ENCODE measurements around the gene SLC2A13. TPM values are rescaled to one million over a fixed set of nuclear protein-coding genes. Genes with fewer than 3 reads are reported as not detected.
"Not testable (repeated sequence)": the region's sequence is repeated elsewhere in the genome, so short reads cannot be mapped to it uniquely, and the experiment has no call there.

SLC2A13 gene
- polyA plus RNA-seq, 3 donors: 1.7 to 3.5 (median 2.6) TPM

DNA sequence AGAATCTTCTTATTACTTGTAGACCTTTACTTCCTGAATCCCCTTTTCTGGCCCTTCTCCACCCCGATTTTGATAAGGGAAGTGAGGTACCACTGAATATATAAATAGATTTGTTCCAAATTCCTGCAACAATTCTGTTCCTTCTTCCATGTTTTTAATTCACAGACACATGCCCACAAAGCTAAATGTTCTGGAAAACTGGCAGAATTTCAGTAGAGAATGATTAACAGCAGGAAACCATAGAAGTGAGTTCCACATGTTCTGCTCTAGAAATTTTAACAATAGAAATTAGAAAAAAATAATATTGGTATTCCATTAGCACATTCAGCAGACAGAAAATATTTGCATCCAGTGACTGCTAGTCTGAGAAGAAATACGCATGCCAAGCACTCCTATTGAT is 139.6 kb downstream of the SLC2A13 start:
- 67 to 77% (median 69%) methylated on average over 2 of the region's 2 CpGs for WGBS, 3 donors
- H3K27ac ChIP-seq (ENCODE audit: low read depth, low read length): no peak overlapping the region

DNA sequence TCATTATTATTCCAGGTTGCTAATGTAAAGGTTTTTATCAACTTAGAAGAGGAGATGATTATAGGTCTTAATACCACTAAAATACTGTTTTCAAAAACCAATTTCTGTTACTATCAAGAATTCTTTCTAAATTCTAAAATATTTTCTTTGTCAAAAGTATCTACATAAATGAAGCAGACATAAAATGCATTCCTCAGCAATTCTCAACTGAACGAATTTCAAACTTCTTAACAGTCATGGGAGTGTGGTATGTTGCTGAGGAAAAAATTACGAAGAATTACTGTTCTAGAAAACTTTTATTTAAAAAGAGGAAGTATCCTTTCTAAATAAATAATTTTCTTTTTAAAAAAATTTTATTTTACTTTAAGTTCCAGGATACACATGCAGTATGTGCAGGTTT is 146.4 kb downstream of the SLC2A13 start:
- H3K27ac ChIP-seq (ENCODE audit: low read depth, low read length): no peak overlapping the region
- 86 to 96% (median 91%) methylated on average over 2 of the region's 2 CpGs for WGBS, 3 donors

DNA sequence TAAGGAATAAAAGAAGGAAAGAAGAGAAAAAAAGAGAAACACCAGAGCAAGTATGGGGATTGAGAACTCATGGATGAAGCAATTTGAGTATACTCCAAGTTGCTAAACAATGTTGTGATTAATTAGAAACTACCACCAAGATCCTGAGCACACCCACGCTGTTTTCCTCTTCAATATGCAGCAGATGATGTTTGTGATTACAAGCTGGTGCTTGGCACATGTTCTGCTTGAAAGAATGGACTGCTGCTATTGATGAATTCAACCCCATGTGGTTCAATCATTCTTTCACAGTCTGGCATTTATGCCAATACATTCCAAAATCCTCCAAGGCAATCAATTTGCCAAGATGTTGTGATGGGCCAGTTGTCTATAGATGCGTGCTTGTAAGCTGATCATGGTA is 146.8 kb downstream of the SLC2A13 start:
- no peak overlapping the region for H3K27ac ChIP-seq (ENCODE audit: low read depth, low read length)
- WGBS, 3 donors: 82 to 93% (median 83%) methylated on average over 2 of the region's 2 CpGs

DNA sequence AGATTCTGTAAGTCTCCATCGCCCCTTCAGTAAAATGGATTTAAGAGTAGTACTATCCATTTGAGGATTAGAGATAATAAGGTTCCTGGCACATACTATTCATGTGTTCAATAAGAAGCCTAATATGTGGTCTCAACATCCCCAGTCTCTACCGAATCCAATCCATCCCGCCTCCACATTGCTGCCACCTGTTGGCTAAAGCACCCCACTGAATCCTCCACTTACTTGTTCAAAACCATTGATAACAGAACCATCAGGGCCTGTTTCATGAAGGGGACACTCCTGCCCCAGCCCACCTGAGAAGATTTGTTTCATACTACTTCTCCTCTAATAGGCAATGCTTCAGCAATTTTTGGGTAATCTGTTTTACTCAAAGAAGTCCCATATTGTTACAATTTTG is 147.5 kb downstream of the SLC2A13 start:
- 79 to 96% (median 90%) methylated on average over 3 of the region's 3 CpGs for WGBS, 3 donors
- no peak overlapping the region for H3K27ac ChIP-seq (ENCODE audit: low read depth, low read length)

DNA sequence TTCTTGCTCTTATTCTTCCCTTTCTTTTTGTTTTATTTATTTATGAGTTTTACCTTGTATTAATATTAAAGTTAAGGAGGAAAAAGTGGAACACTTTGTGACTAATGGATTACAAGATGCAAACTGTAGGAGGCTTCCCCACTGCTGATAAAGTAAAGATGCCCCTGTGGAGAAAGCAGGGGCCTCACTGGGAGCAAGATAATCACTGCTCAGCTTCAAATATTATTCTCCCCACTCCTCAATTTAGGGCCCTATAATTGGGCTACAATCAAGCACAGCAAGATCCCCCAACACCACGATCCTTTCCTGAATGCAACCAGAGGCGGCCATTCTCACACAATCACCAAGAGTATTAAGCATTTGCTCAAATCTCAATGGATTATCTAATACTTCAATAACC is 149.2 kb downstream of the SLC2A13 start:
- no peak overlapping the region for H3K27ac ChIP-seq (ENCODE audit: low read depth, low read length)
- WGBS, 3 donors: 86 to 98% (median 95%) methylated on average over 2 of the region's 2 CpGs

DNA sequence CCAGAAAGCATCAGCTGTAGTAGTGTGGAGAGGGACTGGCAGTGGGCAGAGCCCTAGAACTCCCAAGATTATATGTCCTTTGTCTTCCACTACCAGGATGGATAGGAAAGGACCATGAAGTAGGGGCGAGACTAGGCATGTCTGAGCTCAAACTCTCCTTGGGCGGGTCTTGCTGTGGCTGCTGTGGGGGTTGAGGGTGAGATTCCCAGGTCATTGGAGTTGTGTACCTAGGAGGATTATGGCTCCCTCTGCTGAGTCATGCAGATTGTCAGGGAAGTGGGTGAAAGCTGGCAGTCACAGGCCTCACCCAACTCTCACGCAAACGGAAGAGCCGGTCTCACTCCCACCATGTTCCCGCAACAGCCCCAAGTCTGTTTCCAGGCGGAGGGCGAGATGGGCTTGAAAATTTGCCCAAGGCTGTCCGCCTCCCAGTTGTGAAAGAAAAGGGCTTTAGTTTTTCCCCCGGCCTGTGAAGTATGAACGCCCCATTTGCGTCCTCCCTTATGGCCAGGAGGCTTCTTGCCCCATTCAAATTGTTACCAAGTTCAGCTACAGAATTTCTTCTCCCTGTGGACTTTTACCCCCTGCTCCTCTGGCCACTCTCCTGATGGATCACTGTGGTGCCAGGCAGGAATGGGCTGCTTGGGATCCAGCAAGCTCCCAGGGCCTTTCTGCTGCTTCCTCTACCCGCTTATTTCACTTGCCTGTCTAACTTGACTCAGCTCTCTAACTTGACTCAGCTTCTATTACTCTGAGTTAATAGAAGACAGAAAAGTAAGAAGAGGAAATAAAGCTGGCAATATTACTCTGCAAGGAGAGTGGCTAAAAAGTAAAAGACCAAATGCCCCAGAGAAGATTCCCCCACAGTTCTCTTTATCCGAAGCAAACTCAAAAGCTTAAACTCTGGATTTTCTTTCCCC is 159.3 kb downstream of the SLC2A13 start:
- no peak overlapping the region for H3K27ac ChIP-seq (ENCODE audit: low read depth, low read length)
- WGBS, 3 donors: 93 to 97% (median 96%) methylated on average over 14 of the region's 14 CpGs

DNA sequence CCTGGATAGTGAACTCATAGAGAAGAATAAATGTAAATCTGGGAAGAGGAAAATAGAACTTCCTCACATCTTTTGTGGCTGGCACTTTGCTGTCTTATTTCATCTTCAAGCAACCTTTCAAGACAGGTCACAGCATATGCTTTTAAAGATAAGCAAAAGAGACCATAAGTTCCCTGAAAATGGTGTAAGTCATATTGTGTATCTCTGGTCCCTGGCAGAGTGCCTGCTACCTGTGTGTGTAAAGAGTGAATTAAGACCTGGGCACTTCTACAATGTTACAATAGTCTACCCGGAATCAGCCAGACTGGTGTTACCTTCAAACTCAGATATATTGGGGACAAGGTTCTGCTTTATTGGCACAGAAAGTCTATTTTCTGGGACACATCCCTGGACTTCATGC is 168.8 kb downstream of the SLC2A13 start:
- no peak overlapping the region for H3K27ac ChIP-seq (ENCODE audit: low read depth, low read length)
- 94 to 97% (median 94%) methylated on average over 1 of the region's 1 CpG for WGBS, 3 donors

DNA sequence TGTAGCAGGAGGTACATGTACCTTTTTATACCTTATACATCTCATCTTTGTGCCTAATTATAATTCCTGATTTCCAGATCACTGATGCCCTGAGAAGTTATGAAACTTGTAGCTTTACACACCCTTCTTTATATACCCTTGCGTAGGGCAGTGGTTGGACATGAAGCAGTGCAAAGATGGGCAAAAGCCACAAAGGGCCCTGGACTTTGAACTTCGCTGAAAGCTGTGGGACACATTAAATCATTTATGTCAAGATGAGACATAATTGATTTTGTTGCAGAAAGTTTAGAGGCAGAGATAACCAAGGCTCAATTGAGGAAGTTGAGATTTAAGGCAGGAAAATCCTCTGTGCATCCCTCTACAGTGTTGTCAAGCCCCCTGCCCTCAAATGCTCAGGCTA is 170.0 kb downstream of the SLC2A13 start:
- 94 to 100% (median 95%) methylated on average over 2 of the region's 2 CpGs for WGBS, 3 donors
- no peak overlapping the region for H3K27ac ChIP-seq (ENCODE audit: low read depth, low read length)

DNA sequence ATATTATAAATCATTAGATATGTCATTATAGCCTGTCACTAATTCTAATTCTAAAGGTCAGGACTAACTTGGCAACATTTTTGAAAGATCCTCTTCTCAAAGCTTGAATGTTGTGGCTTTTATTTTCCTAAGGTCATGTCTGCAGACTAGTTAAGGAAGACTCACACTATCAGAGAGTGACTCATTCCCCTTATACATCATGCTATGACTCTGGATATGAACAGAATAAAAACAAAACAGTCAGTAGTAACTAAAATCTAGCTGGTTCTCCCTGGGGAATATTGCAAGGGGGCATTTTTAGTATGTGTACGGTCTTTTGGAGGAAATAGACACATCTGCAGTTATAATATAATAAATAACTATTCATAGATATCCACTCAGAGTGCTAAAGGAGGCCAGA is 170.6 kb downstream of the SLC2A13 start:
- no peak overlapping the region for H3K27ac ChIP-seq (ENCODE audit: low read depth, low read length)
- WGBS, 3 donors: 69 to 92% (median 72%) methylated on average over 1 of the region's 1 CpG

DNA sequence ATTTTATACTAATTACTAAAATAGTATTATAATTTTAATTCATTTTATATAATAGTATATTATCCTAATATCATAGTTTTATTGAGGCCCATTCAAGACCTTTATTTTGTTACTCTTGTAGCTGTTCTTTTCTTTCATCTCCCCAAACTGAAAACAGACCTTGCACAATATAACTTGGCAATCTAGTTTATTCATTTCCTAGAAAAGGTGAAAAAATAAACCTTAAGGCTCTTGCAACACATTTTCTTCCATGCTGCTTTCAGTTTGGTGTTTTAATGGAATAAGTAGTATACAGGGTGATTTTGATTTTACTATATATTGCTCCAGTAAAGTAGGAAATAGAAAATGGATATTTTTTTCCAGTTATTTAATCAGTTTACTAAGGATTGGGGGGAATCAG is 174.0 kb downstream of the SLC2A13 start:
- H3K27ac ChIP-seq (ENCODE audit: low read depth, low read length): no peak overlapping the region

DNA sequence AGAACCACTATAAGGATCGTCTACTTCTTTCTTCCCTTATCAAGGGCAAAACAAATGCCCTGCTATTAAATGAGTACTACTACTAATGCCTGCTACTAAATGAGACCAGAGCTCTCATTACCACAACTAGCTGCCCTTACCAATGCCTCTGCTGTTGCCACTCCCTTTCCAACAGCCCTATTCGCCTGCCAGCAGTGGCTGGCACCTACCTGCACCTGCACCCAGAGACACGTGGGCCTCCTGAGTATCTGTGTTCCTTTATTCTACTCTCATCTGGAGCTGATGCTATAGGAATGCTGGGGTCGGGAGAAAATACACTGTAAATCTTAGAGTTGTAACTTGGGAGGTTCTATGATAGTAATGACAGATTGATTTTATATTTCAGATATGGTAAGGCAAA is 174.7 kb downstream of the SLC2A13 start:
- 57 to 76% (median 73%) methylated on average over 4 of the region's 4 CpGs for WGBS, 3 donors

DNA sequence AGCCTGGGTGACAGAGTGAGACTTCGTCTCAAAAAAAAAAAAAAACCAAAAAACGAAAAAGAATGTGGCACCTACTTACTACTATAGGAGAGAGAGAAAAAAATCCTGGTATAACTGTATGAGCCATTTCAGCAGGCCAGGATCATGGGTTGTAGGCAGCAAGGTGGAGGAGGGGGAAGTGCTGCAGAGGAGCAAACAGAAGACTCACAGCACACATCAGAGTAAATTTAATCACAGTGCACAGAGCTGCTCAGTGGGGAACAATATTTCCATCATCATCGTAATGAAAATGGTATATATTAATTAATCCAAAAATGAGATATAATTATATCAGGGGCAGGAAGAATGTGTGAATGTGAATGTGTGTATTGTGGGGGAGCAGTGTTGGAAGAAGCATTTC is 175.8 kb downstream of the SLC2A13 start:
- H3K27ac ChIP-seq (ENCODE audit: low read depth, low read length): no peak overlapping the region
- 73 to 74% (median 73%) methylated on average over 3 of the region's 3 CpGs for WGBS, 3 donors

More for the DNA sequence above, 174.7 kb downstream of the SLC2A13 start:
- H3K27ac ChIP-seq (ENCODE audit: low read depth, low read length): no peak overlapping the region

DNA sequence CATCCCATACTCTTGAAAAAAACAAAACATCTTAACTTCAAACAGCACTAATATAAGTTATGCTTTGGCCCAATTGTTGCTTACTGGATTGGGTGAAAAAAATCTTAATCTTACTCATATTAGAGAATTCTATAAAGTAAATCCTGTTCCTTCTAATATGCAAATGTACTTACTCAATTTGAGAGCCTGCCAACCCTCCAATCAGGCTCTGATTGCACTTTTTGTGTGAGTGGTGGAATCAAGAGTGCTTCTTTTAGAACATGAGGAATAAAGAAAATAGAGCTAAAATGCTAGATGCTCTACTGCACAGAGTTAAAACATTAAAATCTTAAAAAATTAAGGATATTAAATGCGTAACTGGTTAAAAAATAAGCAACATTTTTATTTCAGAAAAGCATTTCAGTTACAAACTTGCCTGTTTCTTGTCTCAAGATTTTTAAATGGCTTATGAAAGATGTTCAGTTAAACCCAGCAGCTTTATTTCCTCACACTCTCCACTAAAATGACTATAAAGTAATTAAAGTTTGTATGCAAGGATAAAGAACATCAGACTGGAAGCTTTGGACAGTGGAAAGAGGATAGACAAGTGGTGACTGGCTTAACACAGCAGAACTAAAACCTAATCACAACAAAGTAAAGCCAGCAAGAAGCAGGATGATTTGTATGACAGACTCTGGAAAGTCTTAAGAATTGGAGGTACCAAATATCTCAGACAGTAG is 177.5 kb downstream of the SLC2A13 start:
- WGBS, 3 donors: 92 to 98% (median 93%) methylated on average over 1 of the region's 1 CpG
- H3K27ac ChIP-seq (ENCODE audit: low read depth, low read length): no peak overlapping the region

DNA sequence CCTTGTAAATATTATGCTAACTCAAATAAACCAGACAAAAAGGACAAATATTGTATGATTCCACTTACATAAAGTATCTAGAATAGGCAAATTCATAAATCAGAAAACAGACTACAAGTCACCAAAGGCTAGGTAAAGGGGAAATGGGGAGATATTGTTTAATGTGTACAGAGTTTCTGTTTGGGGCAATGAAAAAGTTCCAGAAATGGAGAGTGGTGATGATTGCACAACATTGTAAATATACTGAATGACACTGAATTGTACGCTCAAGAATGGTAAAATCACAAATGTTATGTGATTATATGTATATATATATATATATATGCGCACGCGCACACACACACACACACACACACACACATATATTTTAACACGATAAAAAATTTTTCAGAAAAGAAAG is 182.5 kb downstream of the SLC2A13 start:
- WGBS, 3 donors: 71 to 80% (median 73%) methylated on average over 5 of the region's 5 CpGs
- H3K27ac ChIP-seq (ENCODE audit: low read depth, low read length): no peak overlapping the region

DNA sequence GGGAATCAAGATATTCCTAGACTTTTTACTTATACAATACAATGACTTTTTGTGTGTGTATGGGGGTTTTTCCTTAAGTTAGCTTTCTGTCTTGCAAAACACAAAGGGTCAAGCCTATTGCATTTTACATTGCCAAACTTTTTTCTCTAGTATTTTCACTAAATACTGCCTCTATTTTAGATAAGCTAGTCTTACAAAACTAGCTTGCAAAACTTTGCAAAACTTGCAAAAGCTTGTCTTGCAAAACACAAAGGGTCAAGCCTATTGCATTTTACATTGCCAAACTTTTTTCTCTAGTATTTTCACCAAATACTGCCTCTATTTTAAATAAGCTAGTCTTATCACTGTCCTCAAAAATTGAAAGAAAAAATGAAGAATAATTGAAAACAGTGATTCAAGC is 183.3 kb downstream of the SLC2A13 start:
- not testable (repeated sequence) for H3K27ac ChIP-seq (ENCODE audit: low read depth, low read length)

DNA sequence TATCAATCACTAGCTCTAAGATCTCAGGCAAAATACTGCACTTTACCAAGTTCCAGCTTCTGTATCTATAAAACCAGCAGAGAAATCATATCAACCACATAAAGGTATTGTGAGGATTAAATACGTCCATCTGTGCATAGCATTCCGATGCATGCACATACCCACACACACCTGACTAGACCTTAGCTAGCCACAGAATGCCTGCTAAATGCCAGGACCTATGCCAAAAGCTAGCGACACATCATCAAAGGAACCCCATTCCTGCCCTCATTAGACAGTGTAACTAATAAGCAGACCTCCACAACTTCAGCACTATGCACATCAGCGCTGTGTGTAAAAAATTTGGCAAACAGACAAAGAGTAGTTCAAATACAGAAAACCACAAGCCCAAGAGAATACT is 185.2 kb downstream of the SLC2A13 start:
- H3K27ac ChIP-seq (ENCODE audit: low read depth, low read length): no peak overlapping the region
- 92 to 94% (median 93%) methylated on average over 4 of the region's 4 CpGs for WGBS, 3 donors

DNA sequence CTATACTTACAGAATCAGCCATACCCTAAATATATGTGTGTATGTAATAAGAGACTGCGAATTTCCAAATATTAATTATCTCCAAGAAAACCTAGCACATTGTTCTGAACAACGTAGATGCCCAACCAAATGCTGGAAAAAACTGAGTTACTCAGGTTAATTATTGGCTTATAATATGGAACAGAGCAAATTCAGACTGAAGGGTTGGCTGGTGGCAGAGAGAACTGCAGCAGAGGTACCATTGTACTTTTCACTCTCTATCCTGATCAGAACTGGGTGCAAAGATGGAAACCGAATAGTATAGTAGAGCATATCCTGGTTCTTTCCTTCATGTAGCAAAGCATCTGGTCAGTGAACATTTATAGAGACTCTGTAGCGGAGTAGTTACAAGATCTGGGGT is 185.7 kb downstream of the SLC2A13 start:
- 74 to 96% (median 95%) methylated on average over 4 of the region's 4 CpGs for WGBS, 3 donors
- H3K27ac ChIP-seq (ENCODE audit: low read depth, low read length): no peak overlapping the region

DNA sequence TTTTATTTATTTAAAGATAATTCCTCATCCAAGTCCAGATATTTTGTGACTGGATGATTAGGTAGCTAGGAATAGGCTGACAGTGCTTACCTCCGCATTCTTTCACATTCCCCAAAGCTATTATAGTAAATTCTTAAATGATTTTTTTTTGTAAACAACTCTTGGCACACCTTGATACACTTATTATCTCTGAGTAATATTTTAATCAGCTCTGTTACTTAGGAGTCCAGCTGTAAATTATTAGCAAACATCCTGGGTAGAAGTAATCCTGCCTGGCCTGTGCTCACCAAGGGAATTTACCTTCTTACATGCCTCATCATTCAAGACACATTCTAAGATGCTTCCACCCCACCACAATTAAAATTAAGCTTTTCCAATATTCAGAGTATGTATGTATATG is 186.1 kb downstream of the SLC2A13 start:
- 25 to 94% (median 83%) methylated on average over 1 of the region's 1 CpG for WGBS, 3 donors

DNA sequence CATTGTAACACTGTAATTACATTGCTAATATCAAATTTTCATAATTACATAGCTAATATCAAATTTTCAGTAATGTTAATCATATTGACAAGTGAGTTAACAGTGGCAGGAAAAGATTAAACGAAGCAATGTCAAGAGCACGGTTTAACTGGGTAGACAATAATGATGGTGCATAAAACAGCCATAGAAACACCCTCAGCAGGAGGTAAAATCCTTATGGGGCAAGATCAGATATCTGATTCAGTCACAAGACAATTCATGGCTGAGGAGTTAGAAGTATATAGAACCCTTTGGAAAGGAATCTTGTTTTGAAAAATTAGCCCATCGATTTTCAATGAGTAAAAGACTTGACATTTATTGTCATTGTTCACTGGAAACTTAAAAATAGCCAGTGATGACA is 190.6 kb downstream of the SLC2A13 start:
- 65 to 88% (median 83%) methylated on average over 3 of the region's 3 CpGs for WGBS, 3 donors
- H3K27ac ChIP-seq (ENCODE audit: low read depth, low read length): no peak overlapping the region

More for the DNA sequence above, 186.1 kb downstream of the SLC2A13 start:
- H3K27ac ChIP-seq (ENCODE audit: low read depth, low read length): no peak overlapping the region

All from adipose tissue (tissue), 3 donors.